RWPE1 (cell line): ENCODE measurements around the gene DAPP1.
"Not testable (repeated sequence)": the region's sequence is repeated elsewhere in the genome, so short reads cannot be mapped to it uniquely, and the experiment has no call there.

ENCODE experiments used
- CTCF ChIA-PET: fragments of 350-600 bp; sonication (Branson Sonifier 250); formaldehyde crosslinking; extraction: SDS; loops from one replicate; lab custom pipeline; 2021; lab: Yijun Ruan, JAX
- POLR2A ChIA-PET: fragments of 400-600 bp; formaldehyde crosslinking; extraction: SDS; loops from one replicate; lab custom pipeline; 2020; ENCODE audit warnings: antibody characterized with exemption; ENCODE audit not compliant: low non-redundant PET; lab: Yijun Ruan, JAX
- DNase-seq: peaks from one replicate; pipeline ENCODE4 v3.0.0; 2012; ENCODE audit warnings: low spot score
- H3K27ac ChIP-seq: fragments of 450-650 bp; 2 replicates; pipeline ENCODE4 v1.5.1; 2017
- TF ChIP-seq, protein P1 (sequence below): fragments of 450-650 bp; conservative IDR thresholded peaks from 2 replicates; pipeline ENCODE4 v1.5.1; 2017; ENCODE audit warnings: low read depth, mild to moderate bottlenecking

DAPP1 gene

DNA sequence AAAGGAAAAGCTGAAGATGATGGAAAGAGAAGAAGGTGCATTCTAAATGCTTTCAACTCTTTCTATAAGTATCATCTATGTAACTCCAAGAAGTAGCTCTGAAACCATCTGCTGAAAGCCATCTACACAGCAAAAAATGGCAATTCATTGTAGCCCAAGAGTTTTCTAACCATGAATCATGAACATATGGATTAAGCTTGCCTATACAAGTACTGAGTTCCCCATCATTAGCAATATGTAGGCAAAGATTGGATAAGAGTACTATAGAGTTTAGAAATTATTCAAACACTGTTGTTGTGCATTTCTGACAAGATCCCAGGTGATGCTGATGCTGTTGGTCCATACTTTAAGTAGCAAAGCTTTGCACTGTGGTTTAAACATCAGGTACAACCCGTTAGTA is 11.2 kb downstream of the DAPP1 start:
- TF ChIP-seq, protein P1, sequence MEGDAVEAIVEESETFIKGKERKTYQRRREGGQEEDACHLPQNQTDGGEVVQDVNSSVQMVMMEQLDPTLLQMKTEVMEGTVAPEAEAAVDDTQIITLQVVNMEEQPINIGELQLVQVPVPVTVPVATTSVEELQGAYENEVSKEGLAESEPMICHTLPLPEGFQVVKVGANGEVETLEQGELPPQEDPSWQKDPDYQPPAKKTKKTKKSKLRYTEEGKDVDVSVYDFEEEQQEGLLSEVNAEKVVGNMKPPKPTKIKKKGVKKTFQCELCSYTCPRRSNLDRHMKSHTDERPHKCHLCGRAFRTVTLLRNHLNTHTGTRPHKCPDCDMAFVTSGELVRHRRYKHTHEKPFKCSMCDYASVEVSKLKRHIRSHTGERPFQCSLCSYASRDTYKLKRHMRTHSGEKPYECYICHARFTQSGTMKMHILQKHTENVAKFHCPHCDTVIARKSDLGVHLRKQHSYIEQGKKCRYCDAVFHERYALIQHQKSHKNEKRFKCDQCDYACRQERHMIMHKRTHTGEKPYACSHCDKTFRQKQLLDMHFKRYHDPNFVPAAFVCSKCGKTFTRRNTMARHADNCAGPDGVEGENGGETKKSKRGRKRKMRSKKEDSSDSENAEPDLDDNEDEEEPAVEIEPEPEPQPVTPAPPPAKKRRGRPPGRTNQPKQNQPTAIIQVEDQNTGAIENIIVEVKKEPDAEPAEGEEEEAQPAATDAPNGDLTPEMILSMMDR: no peak
- DNase-seq: no peak
- H3K27ac ChIP-seq: no peak overlapping the region
- CTCF ChIA-PET: interaction anchor here (0.6 to 1.0 kb wide), 2 partner anchors 13 to 267 kb away, joined by 3 read pairs; no protein-coding TSS in a partner anchor
- POLR2A ChIA-PET: no interaction called here

DNA sequence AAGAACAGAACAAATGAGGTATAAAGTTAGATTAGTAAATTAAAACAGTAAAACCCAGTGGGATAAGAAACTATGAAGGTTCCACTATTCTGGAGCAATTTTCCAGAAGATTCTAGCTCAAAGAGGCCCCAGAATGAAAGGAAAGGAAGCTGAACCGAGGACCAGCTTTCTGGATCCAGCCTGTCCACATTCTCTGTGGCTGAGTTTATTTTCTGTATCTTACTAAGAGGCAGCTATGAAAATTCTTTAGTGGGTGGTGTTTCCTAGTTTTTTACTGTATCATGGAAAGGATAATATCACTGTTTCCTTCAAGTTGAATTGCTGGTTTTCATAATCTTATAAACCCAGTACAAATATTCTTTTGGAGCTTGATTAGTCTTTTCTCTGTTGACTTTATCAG is 11.8 kb downstream of the DAPP1 start:
- no peak for DNase-seq
- ChIA-PET CTCF (interaction anchor here (1.0 kb wide), 1 partner anchor 268 kb away, joined by 3 read pairs; no protein-coding TSS in a partner anchor), POLR2A (no interaction called here)
- no peak overlapping the region for H3K27ac ChIP-seq
- TF ChIP-seq, protein P1: no peak

DNA sequence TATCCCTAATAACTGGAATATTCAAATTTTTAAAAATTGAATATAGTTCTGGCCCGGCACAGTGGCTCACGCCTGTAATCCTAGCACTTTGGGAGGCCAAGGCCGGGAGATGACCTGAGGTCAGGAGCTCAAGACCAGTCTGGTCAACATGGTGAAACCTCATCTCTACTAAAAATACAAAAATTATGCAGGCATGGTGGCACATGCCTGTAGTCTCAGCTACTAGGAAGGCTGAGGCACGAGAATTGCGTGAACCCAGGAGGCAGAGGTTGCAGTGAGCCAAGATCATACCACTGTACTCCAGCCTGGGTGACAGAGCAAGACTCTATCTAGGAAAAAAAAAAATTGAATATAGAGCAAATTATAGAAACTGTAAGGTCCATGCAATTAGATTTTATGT is 13.4 kb downstream of the DAPP1 start:
- POLR2A ChIA-PET, H3K27ac ChIP-seq, DNase-seq: not testable (repeated sequence)
- CTCF ChIA-PET: interaction anchor here (0.6 kb wide), 1 partner anchor 148 kb away, joined by 3 read pairs; no protein-coding TSS in a partner anchor

DNA sequence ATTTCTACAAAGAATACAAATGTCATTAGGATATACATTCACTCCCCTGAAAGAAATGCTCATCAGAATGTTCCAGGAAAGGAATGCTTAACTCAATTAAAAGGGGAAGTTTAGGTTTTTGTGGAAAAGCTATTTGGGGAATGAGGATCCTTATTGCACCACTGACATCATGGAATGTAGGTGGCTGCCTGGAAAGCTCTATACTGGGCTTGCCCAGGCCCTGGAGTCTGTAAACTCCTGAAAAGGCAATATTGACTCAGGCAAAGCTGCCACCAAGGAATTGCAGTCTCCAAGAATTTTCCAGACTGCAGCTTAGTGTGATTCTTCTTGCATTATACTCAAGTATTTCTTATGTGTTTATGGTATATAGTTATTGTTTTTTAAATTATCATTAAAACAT is 15.7 kb downstream of the DAPP1 start:
- TF ChIP-seq, protein P1: no peak
- DNase-seq: no peak
- POLR2A ChIA-PET: no interaction called here
- no peak overlapping the region for H3K27ac ChIP-seq
- CTCF ChIA-PET: no interaction called here

DNA sequence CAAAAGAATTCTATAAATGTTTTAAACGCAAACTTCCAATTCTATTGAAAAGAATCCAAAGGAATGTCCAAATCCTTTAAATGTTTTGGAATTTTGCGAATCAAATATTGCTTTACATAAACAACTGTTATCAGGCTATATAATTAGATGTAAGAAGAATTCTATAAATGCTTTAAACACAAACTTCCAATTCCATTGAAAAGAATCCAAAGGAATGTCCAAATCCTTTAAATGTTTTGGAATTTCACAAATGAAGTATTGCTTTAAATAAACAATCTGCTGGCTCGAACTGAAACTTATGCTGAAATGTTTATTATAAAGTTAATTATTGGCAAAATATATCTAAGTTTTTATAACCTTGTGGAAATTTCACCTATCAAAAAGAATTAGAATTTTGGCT is 16.1 kb downstream of the DAPP1 start:
- H3K27ac ChIP-seq: no peak overlapping the region
- DNase-seq: no peak
- TF ChIP-seq, protein P1: no peak
- POLR2A ChIA-PET: no interaction called here
- CTCF ChIA-PET: interaction anchor here (0.6 kb wide), 1 partner anchor 26 kb away, joined by 4 read pairs; no protein-coding TSS in a partner anchor

DNA sequence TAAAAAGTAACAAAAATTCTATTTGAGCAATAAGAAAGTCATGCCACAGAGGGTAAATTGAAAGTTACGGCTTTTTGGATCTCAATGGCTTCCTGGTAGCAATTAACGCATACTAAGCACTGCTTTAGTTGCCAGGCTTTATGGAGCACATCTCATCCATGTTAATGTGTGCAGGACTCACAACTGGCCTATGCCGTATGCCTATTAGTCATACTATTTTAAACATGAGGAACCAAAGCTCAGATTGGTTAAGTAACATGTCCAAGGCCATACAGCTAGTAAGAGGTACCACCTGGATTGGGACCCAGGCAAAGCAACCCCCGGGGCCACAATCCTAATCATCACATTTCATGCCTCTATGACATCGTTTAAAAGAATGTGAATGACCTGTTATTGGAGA is 17.1 kb downstream of the DAPP1 start:
- no peak overlapping the region for H3K27ac ChIP-seq
- CTCF ChIA-PET: interaction anchor here (0.7 kb wide), 1 partner anchor 13 kb away, joined by 3 read pairs; no protein-coding TSS in a partner anchor
- TF ChIP-seq, protein P1: no peak
- no peak for DNase-seq
- POLR2A ChIA-PET: no interaction called here

DNA sequence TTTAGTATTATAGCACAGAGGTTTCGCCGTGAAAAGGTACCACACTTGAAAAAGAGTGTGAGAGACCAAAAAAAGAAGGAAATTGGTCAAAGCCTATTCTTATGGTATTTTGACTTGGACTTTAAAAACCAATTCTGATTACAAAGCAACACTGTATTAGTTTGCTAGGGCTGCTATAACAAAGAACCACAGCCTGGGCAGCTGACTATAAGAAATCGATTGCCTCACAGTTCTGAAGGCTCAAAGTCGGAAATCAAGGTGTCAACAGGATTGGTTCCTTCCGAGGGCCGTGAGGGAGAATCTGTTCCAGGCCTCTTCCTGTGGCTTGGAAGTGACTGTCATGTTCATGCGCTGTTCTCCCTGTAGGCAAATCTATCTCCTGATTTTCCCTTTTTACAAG is 17.9 kb downstream of the DAPP1 start:
- ChIA-PET POLR2A (no interaction called here), CTCF (interaction anchor here (0.7 kb wide), 1 partner anchor 14 kb away, joined by 3 read pairs; no protein-coding TSS in a partner anchor)
- H3K27ac ChIP-seq: no peak overlapping the region
- TF ChIP-seq, protein P1: no peak
- no peak for DNase-seq
